ENCODE measurements around the gene SRGAP1. TPM values are rescaled to one million over a fixed set of nuclear protein-coding genes. Genes with fewer than 3 reads are reported as not detected.

Gene SRGAP1
- polyA plus RNA-seq, 1 donor (not counting 4 experiments of a cell fraction or from before 2014, with no cell fraction given) = 4.5 TPM

DNA sequence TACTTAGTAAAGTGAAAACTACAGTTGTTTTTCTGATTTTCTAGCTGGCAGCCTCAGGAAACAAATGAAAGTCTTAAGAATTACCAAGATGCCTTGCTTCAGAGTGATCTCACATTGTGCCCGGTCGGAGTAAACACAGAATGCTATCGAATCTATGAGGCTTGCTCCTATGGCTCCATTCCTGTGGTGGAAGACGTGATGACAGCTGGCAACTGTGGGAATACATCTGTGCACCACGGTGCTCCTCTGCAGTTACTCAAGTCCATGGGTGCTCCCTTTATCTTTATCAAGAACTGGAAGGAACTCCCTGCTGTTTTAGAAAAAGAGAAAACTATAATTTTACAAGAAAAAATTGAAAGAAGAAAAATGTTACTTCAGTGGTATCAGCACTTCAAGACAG, 35.9 kb upstream of the SRGAP1 start:
- FAIRE-seq = no peak
- TF ChIP-seq EZH2 (IDR thresholded peaks at IDR 0.05; ENCODE audit: low read length) = no peak
- TF ChIP-seq, protein P1, sequence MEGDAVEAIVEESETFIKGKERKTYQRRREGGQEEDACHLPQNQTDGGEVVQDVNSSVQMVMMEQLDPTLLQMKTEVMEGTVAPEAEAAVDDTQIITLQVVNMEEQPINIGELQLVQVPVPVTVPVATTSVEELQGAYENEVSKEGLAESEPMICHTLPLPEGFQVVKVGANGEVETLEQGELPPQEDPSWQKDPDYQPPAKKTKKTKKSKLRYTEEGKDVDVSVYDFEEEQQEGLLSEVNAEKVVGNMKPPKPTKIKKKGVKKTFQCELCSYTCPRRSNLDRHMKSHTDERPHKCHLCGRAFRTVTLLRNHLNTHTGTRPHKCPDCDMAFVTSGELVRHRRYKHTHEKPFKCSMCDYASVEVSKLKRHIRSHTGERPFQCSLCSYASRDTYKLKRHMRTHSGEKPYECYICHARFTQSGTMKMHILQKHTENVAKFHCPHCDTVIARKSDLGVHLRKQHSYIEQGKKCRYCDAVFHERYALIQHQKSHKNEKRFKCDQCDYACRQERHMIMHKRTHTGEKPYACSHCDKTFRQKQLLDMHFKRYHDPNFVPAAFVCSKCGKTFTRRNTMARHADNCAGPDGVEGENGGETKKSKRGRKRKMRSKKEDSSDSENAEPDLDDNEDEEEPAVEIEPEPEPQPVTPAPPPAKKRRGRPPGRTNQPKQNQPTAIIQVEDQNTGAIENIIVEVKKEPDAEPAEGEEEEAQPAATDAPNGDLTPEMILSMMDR (optimal IDR thresholded peaks at IDR 0.05 in 1 of 3, IDR thresholded peaks at IDR 0.05 in 1 of 3, conservative IDR thresholded peaks at IDR 0.05 in 1 of 3; ENCODE audit: extremely low read depth in 1 of 3, insufficient read depth in 2 of 3, low read length in 3 of 3) = no peak

DNA sequence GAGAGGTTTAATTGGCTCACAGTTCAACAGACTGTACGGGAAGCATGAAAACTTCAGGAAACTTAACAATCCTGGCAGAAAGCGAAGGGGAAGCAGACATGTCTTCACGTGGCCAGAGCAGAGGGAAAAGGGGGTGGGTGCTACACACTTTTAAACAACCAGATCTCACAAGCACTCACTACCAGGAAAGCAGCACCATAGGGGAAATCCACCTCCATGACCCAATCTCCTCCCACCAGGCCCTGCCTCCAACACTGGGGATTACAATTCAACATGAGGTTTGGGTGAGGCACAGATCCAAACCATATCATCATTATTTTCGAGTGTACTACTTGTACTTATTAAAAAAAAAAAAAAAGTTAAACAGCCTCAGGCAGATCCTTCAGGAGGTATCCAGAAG, 34.9 kb upstream of the SRGAP1 start:
- Histone ChIP-seq H3K4me3 (ENCODE audit: control insufficient read depth in 2 of 3, extremely low read depth in 1 of 3, insufficient read depth in 2 of 3, low read depth in 1 of 3, low read length in 3 of 3) (no peak overlapping the region), H3K9me3 (ENCODE audit: control insufficient read depth, low read depth, low read length) (no peaks in the 10 kb centered on the region), H3K4me2 (ENCODE audit: control insufficient read depth, extremely low read depth, insufficient read depth, low read depth, low read length) (no peak overlapping the region), H3K9ac (ENCODE audit: control insufficient read depth, extremely low read depth, insufficient read depth, low read length) (no peak overlapping the region), H3K79me2 (ENCODE audit: control insufficient read depth, insufficient read depth, low read length) (no peaks in the 10 kb centered on the region), H3K27me3 (ENCODE audit: control insufficient read depth, extremely low read depth, insufficient read depth, low read length) (no peaks in the 10 kb centered on the region), H3K36me3 (ENCODE audit: control insufficient read depth in 2 of 2, extremely low read depth in 1 of 2, insufficient read depth in 2 of 2, low read length in 2 of 2) (peaks cover 2 to 5% of the 10 kb centered on the region in 2 experiments), H3K9me1 (ENCODE audit: control insufficient read depth, extremely low read depth, insufficient read depth, low read length) (no peaks in the 10 kb centered on the region), H4K20me1 (ENCODE audit: control insufficient read depth, extremely low read depth, insufficient read depth, low read length) (no peaks in the 10 kb centered on the region), H2AFZ (ENCODE audit: control insufficient read depth, low read length) (no peak overlapping the region), H3K27ac (ENCODE audit: control insufficient read depth, insufficient read depth, low read length) (no peak overlapping the region), H3K4me1 (ENCODE audit: control insufficient read depth, extremely low read depth, insufficient read depth, low read length) (no peaks in the 10 kb centered on the region)
- dilution Hi-C loops (cut with MboI; ENCODE audit: extremely low pct_ligation_motif_present, low sequenced_read_pairs) = no loop called here
- no peak for FAIRE-seq
- TF ChIP-seq, protein P1 (optimal IDR thresholded peaks at IDR 0.05 in 1 of 3, IDR thresholded peaks at IDR 0.05 in 1 of 3, conservative IDR thresholded peaks at IDR 0.05 in 1 of 3; ENCODE audit: extremely low read depth in 1 of 3, insufficient read depth in 2 of 3, low read length in 3 of 3) = no peak
- no peak for TF ChIP-seq EZH2 (IDR thresholded peaks at IDR 0.05; ENCODE audit: low read length)
- no peak for DNase-seq (ENCODE audit: low read depth, low spot score)

More for the DNA sequence above, 35.9 kb upstream of the SRGAP1 start:
- H3K4me2 ChIP-seq (ENCODE audit: control insufficient read depth, extremely low read depth, insufficient read depth, low read depth, low read length) = no peak overlapping the region
- H3K79me2 ChIP-seq (ENCODE audit: control insufficient read depth, insufficient read depth, low read length) = no peaks in the 10 kb centered on the region
- no peak overlapping the region for H2AFZ ChIP-seq (ENCODE audit: control insufficient read depth, low read length)
- H3K4me1 ChIP-seq (ENCODE audit: control insufficient read depth, extremely low read depth, insufficient read depth, low read length) = no peaks in the 10 kb centered on the region
- H3K36me3 ChIP-seq (ENCODE audit: control insufficient read depth in 2 of 2, extremely low read depth in 1 of 2, insufficient read depth in 2 of 2, low read length in 2 of 2) = peaks cover 2 to 5% of the 10 kb centered on the region in 2 experiments
- no peak for DNase-seq (ENCODE audit: low read depth, low spot score)
- dilution Hi-C loops (cut with MboI; ENCODE audit: extremely low pct_ligation_motif_present, low sequenced_read_pairs) = no loop called here
- no peaks in the 10 kb centered on the region for H3K27me3 ChIP-seq (ENCODE audit: control insufficient read depth, extremely low read depth, insufficient read depth, low read length)
- no peaks in the 10 kb centered on the region for H3K9me3 ChIP-seq (ENCODE audit: control insufficient read depth, low read depth, low read length)
- no peak overlapping the region for H3K4me3 ChIP-seq (ENCODE audit: control insufficient read depth in 2 of 3, extremely low read depth in 1 of 3, insufficient read depth in 2 of 3, low read depth in 1 of 3, low read length in 3 of 3)
- no peak overlapping the region for H3K27ac ChIP-seq (ENCODE audit: control insufficient read depth, insufficient read depth, low read length)
- no peaks in the 10 kb centered on the region for H3K9me1 ChIP-seq (ENCODE audit: control insufficient read depth, extremely low read depth, insufficient read depth, low read length)
- H4K20me1 ChIP-seq (ENCODE audit: control insufficient read depth, extremely low read depth, insufficient read depth, low read length) = no peaks in the 10 kb centered on the region
- no peak overlapping the region for H3K9ac ChIP-seq (ENCODE audit: control insufficient read depth, extremely low read depth, insufficient read depth, low read length)
